Spleen (tissue), 11 donors: ENCODE measurements around the gene C22orf39. TPM values are rescaled to one million over a fixed set of nuclear protein-coding genes. Genes with fewer than 3 reads are reported as not detected.

Experiments used
- DNase-seq: peaks from one replicate; pipeline ENCODE4 v3.0.0-alpha.2; 2020
- H3K27ac ChIP-seq, 8 donors: fragments of 200-600 bp; sonication (generic) in 7 of 8; 1 replicate in 4 of 8; 2 replicates in 4 of 8; pipeline versions ENCODE4 v1.5.0 to v1.8.0; 2016 to 2021; ENCODE audit warnings: inconsistent platforms in 4 of 8, mild to moderate bottlenecking in 4 of 8, moderate library complexity in 1 of 8
- H3K27me3 ChIP-seq, 7 donors: fragments of 200-600 bp; sonication (generic) in 6 of 7; replicated peaks in 1 of 7; 1 replicate in 4 of 7; 2 replicates in 3 of 7; pipeline versions ENCODE4 v1.5.0 to v1.8.0; 2016 to 2021; ENCODE audit warnings: inconsistent platforms in 3 of 7, mild to moderate bottlenecking in 1 of 7
- H3K36me3 ChIP-seq, 6 donors: fragments of 200-600 bp; sonication (generic) in 5 of 6; 1 replicate in 4 of 6; 2 replicates in 2 of 6; pipeline versions ENCODE4 v1.5.0 to v1.8.0; 2016 to 2021; ENCODE audit warnings: inconsistent platforms in 2 of 6
- H3K4me1 ChIP-seq, 6 donors: fragments of 200-600 bp; sonication (generic) in 5 of 6; 1 replicate in 3 of 6; 2 replicates in 3 of 6; pipeline versions ENCODE4 v1.5.0 to v1.8.0; 2016 to 2021; ENCODE audit warnings: inconsistent platforms in 3 of 6
- H3K4me3 ChIP-seq, 8 donors: fragments of 200-600 bp; sonication (generic) in 7 of 8; 1 replicate in 4 of 8; 2 replicates in 4 of 8; pipeline versions ENCODE4 v1.5.0 to v1.8.0; 2016 to 2021; ENCODE audit warnings: inconsistent platforms in 4 of 8, mild to moderate bottlenecking in 4 of 8, moderate library complexity in 2 of 8
- H3K9me3 ChIP-seq, 8 donors: fragments of 200-600 bp; sonication (generic) in 7 of 8; 1 replicate in 4 of 8; 2 replicates in 4 of 8; pipeline versions ENCODE4 v1.5.0 to v1.8.0; 2016 to 2021; ENCODE audit warnings: inconsistent platforms in 4 of 8
- CTCF ChIP-seq, 11 experiments: fragments of 200-600 bp in 7 of 11; fragments of 450-650 bp in 4 of 11; sonication (generic) in 4 of 11; IDR thresholded peaks in 8 of 11; conservative IDR thresholded peaks in 3 of 11; 1 replicate in 7 of 11; 2 replicates in 4 of 11; pipeline versions ENCODE4 v1.4.0 to v1.8.0; 2016 to 2021; ENCODE audit warnings: antibody characterized with exemption in 11 of 11, inconsistent platforms in 4 of 11, mild to moderate bottlenecking in 1 of 11
- POLR2A ChIP-seq, 3 donors: fragments of 450-650 bp; IDR thresholded peaks; one replicate each; pipeline ENCODE4 v1.5.1; 2017; ENCODE audit warnings: antibody characterized with exemption in 3 of 3, mild to moderate bottlenecking in 1 of 3
- POLR2AphosphoS5 ChIP-seq, 3 donors: sonication (generic); formaldehyde crosslinking; IDR thresholded peaks; one replicate each; pipeline ENCODE4 v1.5.1; 2017; ENCODE audit warnings: antibody characterized with exemption in 3 of 3
- WGBS, 5 donors: extraction: QIAGEN DNeasy Blood & Tissue Kit in 3 of 5; methylation state at CpG; one replicate each; pipeline versions ENCODE4 v1.1.5 to v1.1.7; 2013 to 2018; 5-methylcytosine and 5-hydroxymethylcytosine counted together
- intact Hi-C: fragments of 100-400 bp; cut with DNase I; formaldehyde crosslinking; loops from one replicate; pipeline ENCODE4 v1.15.0; 2023; ENCODE audit warnings: low total_unique reads
- polyA plus RNA-seq, 3 donors: library from polyadenylated mRNA; stranded (reverse); fragments of 200-250 nt; gene quantifications; one replicate each; pipeline ENCODE4 v1.2.1, GENCODE V29; 2013
- total RNA-seq, 7 donors: library from RNA; depleted of rRNA in 3 of 7; stranded (reverse); fragments of >200 nt in 3 of 7; fragmentation: NEBNext Ultra II Directional in 4 of 7; extraction: Animal tissue kit (Norgen Biotek cat#: 25700) in 4 of 7; gene quantifications; one replicate each; pipeline versions ENCODE4 v1.1.0 to v1.2.1, GENCODE V29; 2016 to 2021
- donor health status: healthy with polysubstance abuse.
- donor health status: DM: no; HTN: no; CAD: no; lungs with moderate emphysema.
- donor health status: DM: no; HTN: no; CAD: no.
- donor health status: Bipolar disorder and iron deficiency.
- donor health status: healthy.
- donor health status: DM: no; HTN: no; CAD: no.
- donor health status: DM: yes; HTN: yes; CAD: no.

The C22orf39 gene
- total and polyA plus RNA-seq, 10 donors: 28.8 to 48.8 (median 37.6) TPM

GRCh38 chr22:19406281-19406811 lies 41.2 kb downstream of the C22orf39 start:
- TF ChIP-seq POLR2AphosphoS5 (IDR thresholded peaks at IDR 0.05) (no peak), POLR2A (IDR thresholded peaks at IDR 0.05) (no peak), CTCF (IDR thresholded peaks at IDR 0.05 in 8 of 11, conservative IDR thresholded peaks at IDR 0.05 in 3 of 11) (no peak)

GRCh38 chr22:19405652-19406051 lies 41.9 kb downstream of the C22orf39 start:
- TF ChIP-seq POLR2AphosphoS5 (IDR thresholded peaks at IDR 0.05) (no peak), POLR2A (IDR thresholded peaks at IDR 0.05) (no peak), CTCF (IDR thresholded peaks at IDR 0.05 in 8 of 11, conservative IDR thresholded peaks at IDR 0.05 in 3 of 11) (no peak)
- Histone ChIP-seq H3K36me3 (peaks cover 0 to 97% (median 53%) of the 10 kb centered on the region in 6 donors), H3K27ac (no peak overlapping the region), H3K27me3 (no peaks in the 10 kb centered on the region), H3K4me1 (peaks cover 0 to 2% (median 0%) of the 10 kb centered on the region in 6 donors), H3K4me3 (no peak overlapping the region), H3K9me3 (no peaks in the 10 kb centered on the region)
- DNase-seq: no peak
- WGBS, 5 donors: 96 to 99% (median 98%) methylated on average over 8 of the region's 8 CpGs
- intact Hi-C loops: no loop called here

More at GRCh38 chr22:19406281-19406811, 41.2 kb downstream of the C22orf39 start:
- Histone ChIP-seq H3K27ac (no peak overlapping the region), H3K36me3 (peaks cover 0 to 97% (median 53%) of the 10 kb centered on the region in 6 donors), H3K4me3 (no peak overlapping the region), H3K9me3 (no peaks in the 10 kb centered on the region), H3K27me3 (no peaks in the 10 kb centered on the region), H3K4me1 (peaks cover 0 to 8% (median 0%) of the 10 kb centered on the region in 6 donors)
- DNase-seq: no peak
- 80 to 93% (median 88%) methylated on average over 3 of the region's 3 CpGs for WGBS, 5 donors
- intact Hi-C loops: no loop called here

- H3K4me1 ChIP-seq: no peaks in the 10 kb centered on the region
- no peaks in the 10 kb centered on the region for H3K27me3 ChIP-seq
- DNase-seq: no peak
- no peak overlapping the region for H3K4me3 ChIP-seq
- no peaks in the 10 kb centered on the region for H3K9me3 ChIP-seq
- H3K36me3 ChIP-seq: peaks cover 0 to 97% (median 52%) of the 10 kb centered on the region in 6 donors
- intact Hi-C loops: no loop called here
- TF ChIP-seq POLR2A (IDR thresholded peaks at IDR 0.05) (no peak), POLR2AphosphoS5 (IDR thresholded peaks at IDR 0.05) (no peak)
- WGBS, 5 donors: 90 to 96% (median 96%) methylated on average over 4 of the region's 4 CpGs
- no peak overlapping the region for H3K27ac ChIP-seq
Observed at GRCh38 chr22:19405133-19405532, 42.4 kb downstream of the C22orf39 start.

- no peak for TF ChIP-seq POLR2AphosphoS5 (IDR thresholded peaks at IDR 0.05)
- Histone ChIP-seq H3K9me3 (no peaks in the 10 kb centered on the region), H3K36me3 (peaks cover 0 to 97% (median 50%) of the 10 kb centered on the region in 6 donors), H3K27ac (no peak overlapping the region), H3K27me3 (no peaks in the 10 kb centered on the region), H3K4me1 (no peaks in the 10 kb centered on the region), H3K4me3 (no peak overlapping the region)
- DNase-seq: no peak
- 91 to 100% (median 98%) methylated on average over 3 of the region's 3 CpGs for WGBS, 5 donors
- intact Hi-C loops: no loop called here
Observed at GRCh38 chr22:19404676-19405075, 42.8 kb downstream of the C22orf39 start.

GRCh38 chr22:19402642-19403191 lies 44.8 kb downstream of the C22orf39 start:
- 93 to 100% (median 98%) methylated on average over 4 of the region's 4 CpGs for WGBS, 5 donors
- intact Hi-C loops: no loop called here
- no peak overlapping the region for H3K27ac ChIP-seq
- peaks cover 0 to 97% (median 50%) of the 10 kb centered on the region in 6 donors for H3K36me3 ChIP-seq
- DNase-seq: no peak
- no peak overlapping the region for H3K4me3 ChIP-seq
- TF ChIP-seq POLR2A (IDR thresholded peaks at IDR 0.05): no peak
- no peak for TF ChIP-seq CTCF (IDR thresholded peaks at IDR 0.05 in 8 of 11, conservative IDR thresholded peaks at IDR 0.05 in 3 of 11)
- no peak for TF ChIP-seq POLR2AphosphoS5 (IDR thresholded peaks at IDR 0.05)
- no peaks in the 10 kb centered on the region for H3K27me3 ChIP-seq
- no peaks in the 10 kb centered on the region for H3K4me1 ChIP-seq
- no peaks in the 10 kb centered on the region for H3K9me3 ChIP-seq
